K562 (cell line): ENCODE results near the gene CD2. TPM values are rescaled to one million over a fixed set of nuclear protein-coding genes. Genes with fewer than 3 reads are reported as not detected.

ENCODE experiments used
- CAMTA2 ChIP-seq: fragments of 250-450 bp; sonication (Bioruptor Pico); conservative IDR thresholded peaks from 2 replicates; pipeline ENCODE4 v1.5.1; 2022
- CBFB ChIP-seq: sonication (generic); formaldehyde crosslinking; IDR thresholded peaks from 2 replicates; pipeline ENCODE4 v1.4.0; 2020; ENCODE audit warnings: mild to moderate bottlenecking, missing genetic modification reagents
- ESRRA ChIP-seq: fragments of 450-650 bp; IDR thresholded peaks from 2 replicates; pipeline ENCODE4 v1.6.1; 2014; ENCODE audit warnings: low read depth, mild to moderate bottlenecking, moderate library complexity, borderline replicate concordance
- KAT8 ChIP-seq: fragments of 450-650 bp; IDR thresholded peaks from 2 replicates; pipeline ENCODE4 v1.6.1; 2016; ENCODE audit warnings: low read depth, mild to moderate bottlenecking
- MECOM ChIP-seq: fragments of 250-450 bp; sonication (Bioruptor Pico); IDR thresholded peaks from 2 replicates; pipeline ENCODE4 v1.8.0; 2022; ENCODE audit warnings: inconsistent platforms
- NBN ChIP-seq: fragments of 450-650 bp; IDR thresholded peaks from 2 replicates; pipeline ENCODE4 v1.6.1; 2016; ENCODE audit warnings: low read depth, mild to moderate bottlenecking
- SNIP1 ChIP-seq: fragments of 450-650 bp; IDR thresholded peaks from 2 replicates; pipeline ENCODE4 v1.7.1; 2017; ENCODE audit warnings: low read depth, mild to moderate bottlenecking
- SRSF1 ChIP-seq: fragments of 200-400 bp; formaldehyde crosslinking; IDR thresholded peaks from 2 replicates; pipeline ENCODE4 v1.6.1; 2017; ENCODE audit warnings: mild to moderate bottlenecking, low read depth, low read length, moderate library complexity
- TEAD1 ChIP-seq, 2 experiments: fragments of 450-650 bp in 1 of 2; sonication (generic) in 1 of 2; formaldehyde crosslinking; IDR thresholded peaks; 2 replicates each; pipeline versions ENCODE4 v1.4.0 to v1.8.0; 2020 to 2022; ENCODE audit warnings: mild to moderate bottlenecking in 2 of 2, missing genetic modification reagents in 1 of 2
- ZNF184 ChIP-seq: sonication (generic); formaldehyde crosslinking; IDR thresholded peaks from 2 replicates; pipeline ENCODE4 v1.5.0; 2020; ENCODE audit warnings: missing genetic modification reagents
- ZNF232 ChIP-seq: sonication (generic); formaldehyde crosslinking; IDR thresholded peaks from 2 replicates; pipeline ENCODE4 v1.8.0; 2022; ENCODE audit warnings: mild to moderate bottlenecking, missing genetic modification reagents
- ZNF766 ChIP-seq: fragments of 200-800 bp; sonication (Bioruptor generic); conservative IDR thresholded peaks from 2 replicates; pipeline ENCODE4 v1.6.1; 2016; ENCODE audit warnings: missing genetic modification characterization, missing compliant biosample characterization
- ZNF830 ChIP-seq: fragments of 250-450 bp; sonication (Bioruptor Pico); IDR thresholded peaks from 2 replicates; pipeline ENCODE4 v1.5.0; 2021; ENCODE audit warnings: mild to moderate bottlenecking
- polyA plus RNA-seq, 8 experiments: library from polyadenylated mRNA; depleted of rRNA in 4 of 8; stranded (reverse) in 5 of 8; unstranded in 3 of 8; fragments of >200 nt; fragmentation: Nextera tagmentation in 2 of 8; fragmentation: Illumina TruSeq in 1 of 8; extraction: Ambion mirVana in 2 of 8; extraction: Trizol in 1 of 8; gene quantifications; 2 replicates each; pipeline versions ENCODE4 v1.2.1 to v1.2.3, GENCODE V29; 2011 to 2014; ENCODE audit warnings: inconsistent platforms in 1 of 8, missing spikeins in 1 of 8
- total RNA-seq, 7 experiments: library from RNA; depleted of rRNA in 6 of 7; stranded (reverse); fragments of >200 nt in 6 of 7; fragmentation: Illumina TruSeq in 2 of 7; extraction: Trizol in 2 of 7; gene quantifications; 2 replicates each; pipeline versions ENCODE4 v1.2.1 to v1.2.3, GENCODE V29; 2011 to 2021; ENCODE audit warnings: low replicate concordance in 1 of 7
- TF ChIP-seq, protein P1 (sequence below), 2 experiments: fragments of 450-650 bp in 1 of 2; sonication (generic) in 1 of 2; formaldehyde crosslinking; conservative IDR thresholded peaks; 2 replicates each; pipeline versions ENCODE4 v1.4.0 to v1.8.1; 2020 to 2022; ENCODE audit warnings: mild to moderate bottlenecking in 1 of 2, missing genetic modification reagents in 1 of 2
- TF ChIP-seq, protein P2 (sequence below): fragments of 250-450 bp; sonication (Bioruptor Pico); IDR thresholded peaks from 2 replicates; pipeline ENCODE4 v1.5.0; 2022; ENCODE audit warnings: mild to moderate bottlenecking
- TF ChIP-seq, protein P3 (sequence below): fragments of 450-650 bp; formaldehyde crosslinking; IDR thresholded peaks from 2 replicates; pipeline ENCODE4 v1.4.0; 2020; ENCODE audit warnings: mild to moderate bottlenecking, mixed read lengths
- TF ChIP-seq, protein P4 (sequence below): sonication (generic); formaldehyde crosslinking; IDR thresholded peaks from 2 replicates; pipeline ENCODE4 v1.8.1; 2023; ENCODE audit warnings: mild to moderate bottlenecking, missing genetic modification reagents
- TF ChIP-seq, protein P5 (sequence below): fragments of 250-450 bp; sonication (Bioruptor Pico); IDR thresholded peaks from 2 replicates; pipeline ENCODE4 v1.4.0; 2020; ENCODE audit warnings: borderline replicate concordance
- TF ChIP-seq, protein P6 (sequence below): fragments of 450-650 bp; formaldehyde crosslinking; IDR thresholded peaks from 2 replicates; pipeline ENCODE4 v1.4.0; 2020; ENCODE audit warnings: mild to moderate bottlenecking, moderate library complexity

The CD2 gene
- total and polyA plus RNA-seq, 9 of the 15 experiments (the other 6 are each of a cell fraction or from before 2014, with no cell fraction given) = 0.07 to 0.16 TPM; not detected in 7

DNA sequence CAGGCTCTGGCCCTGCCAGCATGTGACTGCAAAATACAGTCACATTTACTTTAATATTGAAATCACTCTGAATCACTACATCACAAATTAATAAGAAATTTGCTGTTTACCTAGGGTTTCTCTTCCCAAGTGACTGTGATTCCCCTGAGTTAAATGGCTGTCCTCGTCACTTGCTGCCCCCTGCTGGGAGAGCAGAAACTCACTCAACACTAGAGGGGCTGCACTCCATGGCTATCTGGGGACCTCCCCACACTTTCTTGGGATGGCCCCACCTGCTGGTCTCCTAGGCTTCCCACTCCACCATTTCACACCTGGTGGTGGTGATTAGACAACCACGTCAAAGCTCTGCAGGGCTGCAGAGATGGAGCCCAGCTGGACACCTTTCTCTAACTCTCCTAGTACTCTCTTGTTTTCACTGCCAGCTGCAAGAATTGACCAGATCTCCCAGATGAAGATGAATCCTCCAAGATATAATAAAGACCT lies 63.4 kb downstream of the CD2 start (continued):
- TF ChIP-seq, protein P1, sequence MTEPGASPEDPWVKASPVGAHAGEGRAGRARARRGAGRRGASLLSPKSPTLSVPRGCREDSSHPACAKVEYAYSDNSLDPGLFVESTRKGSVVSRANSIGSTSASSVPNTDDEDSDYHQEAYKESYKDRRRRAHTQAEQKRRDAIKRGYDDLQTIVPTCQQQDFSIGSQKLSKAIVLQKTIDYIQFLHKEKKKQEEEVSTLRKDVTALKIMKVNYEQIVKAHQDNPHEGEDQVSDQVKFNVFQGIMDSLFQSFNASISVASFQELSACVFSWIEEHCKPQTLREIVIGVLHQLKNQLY (CRISPR knock-in tag; conservative IDR thresholded peaks at IDR 0.05) = no peak
- TF ChIP-seq CAMTA2 (CRISPR knock-in tag) = no peak
- TF ChIP-seq, protein P2, sequence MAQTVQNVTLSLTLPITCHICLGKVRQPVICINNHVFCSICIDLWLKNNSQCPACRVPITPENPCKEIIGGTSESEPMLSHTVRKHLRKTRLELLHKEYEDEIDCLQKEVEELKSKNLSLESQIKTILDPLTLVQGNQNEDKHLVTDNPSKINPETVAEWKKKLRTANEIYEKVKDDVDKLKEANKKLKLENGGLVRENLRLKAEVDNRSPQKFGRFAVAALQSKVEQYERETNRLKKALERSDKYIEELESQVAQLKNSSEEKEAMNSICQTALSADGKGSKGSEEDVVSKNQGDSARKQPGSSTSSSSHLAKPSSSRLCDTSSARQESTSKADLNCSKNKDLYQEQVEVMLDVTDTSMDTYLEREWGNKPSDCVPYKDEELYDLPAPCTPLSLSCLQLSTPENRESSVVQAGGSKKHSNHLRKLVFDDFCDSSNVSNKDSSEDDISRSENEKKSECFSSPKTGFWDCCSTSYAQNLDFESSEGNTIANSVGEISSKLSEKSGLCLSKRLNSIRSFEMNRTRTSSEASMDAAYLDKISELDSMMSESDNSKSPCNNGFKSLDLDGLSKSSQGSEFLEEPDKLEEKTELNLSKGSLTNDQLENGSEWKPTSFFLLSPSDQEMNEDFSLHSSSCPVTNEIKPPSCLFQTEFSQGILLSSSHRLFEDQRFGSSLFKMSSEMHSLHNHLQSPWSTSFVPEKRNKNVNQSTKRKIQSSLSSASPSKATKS (CRISPR knock-in tag) = no peak
- TF ChIP-seq, protein P3, sequence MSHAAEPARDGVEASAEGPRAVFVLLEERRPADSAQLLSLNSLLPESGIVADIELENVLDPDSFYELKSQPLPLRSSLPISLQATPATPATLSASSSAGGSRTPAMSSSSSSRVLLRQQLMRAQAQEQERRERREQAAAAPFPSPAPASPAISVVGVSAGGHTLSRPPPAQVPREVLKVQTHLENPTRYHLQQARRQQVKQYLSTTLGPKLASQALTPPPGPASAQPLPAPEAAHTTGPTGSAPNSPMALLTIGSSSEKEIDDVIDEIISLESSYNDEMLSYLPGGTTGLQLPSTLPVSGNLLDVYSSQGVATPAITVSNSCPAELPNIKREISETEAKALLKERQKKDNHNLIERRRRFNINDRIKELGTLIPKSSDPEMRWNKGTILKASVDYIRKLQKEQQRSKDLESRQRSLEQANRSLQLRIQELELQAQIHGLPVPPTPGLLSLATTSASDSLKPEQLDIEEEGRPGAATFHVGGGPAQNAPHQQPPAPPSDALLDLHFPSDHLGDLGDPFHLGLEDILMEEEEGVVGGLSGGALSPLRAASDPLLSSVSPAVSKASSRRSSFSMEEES (CRISPR knock-in tag) = no peak
- TF ChIP-seq ZNF766 (CRISPR knock-in tag) = no peak
- no peak for TF ChIP-seq MECOM (CRISPR knock-in tag)
- TF ChIP-seq, protein P4, sequence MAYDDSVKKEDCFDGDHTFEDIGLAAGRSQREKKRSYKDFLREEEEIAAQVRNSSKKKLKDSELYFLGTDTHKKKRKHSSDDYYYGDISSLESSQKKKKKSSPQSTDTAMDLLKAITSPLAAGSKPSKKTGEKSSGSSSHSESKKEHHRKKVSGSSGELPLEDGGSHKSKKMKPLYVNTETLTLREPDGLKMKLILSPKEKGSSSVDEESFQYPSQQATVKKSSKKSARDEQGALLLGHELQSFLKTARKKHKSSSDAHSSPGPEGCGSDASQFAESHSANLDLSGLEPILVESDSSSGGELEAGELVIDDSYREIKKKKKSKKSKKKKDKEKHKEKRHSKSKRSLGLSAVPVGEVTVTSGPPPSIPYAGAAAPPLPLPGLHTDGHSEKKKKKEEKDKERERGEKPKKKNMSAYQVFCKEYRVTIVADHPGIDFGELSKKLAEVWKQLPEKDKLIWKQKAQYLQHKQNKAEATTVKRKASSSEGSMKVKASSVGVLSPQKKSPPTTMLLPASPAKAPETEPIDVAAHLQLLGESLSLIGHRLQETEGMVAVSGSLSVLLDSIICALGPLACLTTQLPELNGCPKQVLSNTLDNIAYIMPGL (CRISPR knock-in tag) = no peak
- no peak for TF ChIP-seq ZNF184 (CRISPR knock-in tag)
- TF ChIP-seq SNIP1 = no peak
- TF ChIP-seq CBFB (CRISPR knock-in tag) = no peak
- TF ChIP-seq, protein P5, sequence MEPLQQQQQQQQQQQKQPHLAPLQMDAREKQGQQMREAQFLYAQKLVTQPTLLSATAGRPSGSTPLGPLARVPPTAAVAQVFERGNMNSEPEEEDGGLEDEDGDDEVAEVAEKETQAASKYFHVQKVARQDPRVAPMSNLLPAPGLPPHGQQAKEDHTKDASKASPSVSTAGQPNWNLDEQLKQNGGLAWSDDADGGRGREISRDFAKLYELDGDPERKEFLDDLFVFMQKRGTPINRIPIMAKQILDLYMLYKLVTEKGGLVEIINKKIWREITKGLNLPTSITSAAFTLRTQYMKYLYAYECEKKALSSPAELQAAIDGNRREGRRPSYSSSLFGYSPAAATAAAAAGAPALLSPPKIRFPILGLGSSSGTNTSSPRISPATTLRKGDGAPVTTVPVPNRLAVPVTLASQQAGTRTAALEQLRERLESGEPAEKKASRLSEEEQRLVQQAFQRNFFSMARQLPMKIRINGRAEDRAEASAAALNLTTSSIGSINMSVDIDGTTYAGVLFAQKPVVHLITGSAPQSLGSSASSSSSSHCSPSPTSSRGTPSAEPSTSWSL = no peak
- TF ChIP-seq ZNF830 (CRISPR knock-in tag) = no peak
- TF ChIP-seq KAT8 = no peak
- TF ChIP-seq SRSF1 = no peak
- no peak for TF ChIP-seq TEAD1 (CRISPR knock-in tag; IDR thresholded peaks at IDR 0.05)
- TF ChIP-seq ESRRA = no peak
- no peak for TF ChIP-seq NBN
- TF ChIP-seq, protein P6, sequence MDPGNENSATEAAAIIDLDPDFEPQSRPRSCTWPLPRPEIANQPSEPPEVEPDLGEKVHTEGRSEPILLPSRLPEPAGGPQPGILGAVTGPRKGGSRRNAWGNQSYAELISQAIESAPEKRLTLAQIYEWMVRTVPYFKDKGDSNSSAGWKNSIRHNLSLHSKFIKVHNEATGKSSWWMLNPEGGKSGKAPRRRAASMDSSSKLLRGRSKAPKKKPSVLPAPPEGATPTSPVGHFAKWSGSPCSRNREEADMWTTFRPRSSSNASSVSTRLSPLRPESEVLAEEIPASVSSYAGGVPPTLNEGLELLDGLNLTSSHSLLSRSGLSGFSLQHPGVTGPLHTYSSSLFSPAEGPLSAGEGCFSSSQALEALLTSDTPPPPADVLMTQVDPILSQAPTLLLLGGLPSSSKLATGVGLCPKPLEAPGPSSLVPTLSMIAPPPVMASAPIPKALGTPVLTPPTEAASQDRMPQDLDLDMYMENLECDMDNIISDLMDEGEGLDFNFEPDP (CRISPR knock-in tag) = no peak
- no peak for TF ChIP-seq ZNF232 (CRISPR knock-in tag)
